SK-N-SH treated with all-trans-retinoic acid at 6 μM for 48 hours (cell line): ENCODE measurements around the gene ITIH6.
A peak's percentile ranks its signal among the peaks of the same experiment; 100 is the strongest.

Source experiments
- ATAC-seq: fragments of 200-7000 bp; cut with Tn5 transposase; 3 replicates; pipeline ENCODE4 v1.9.1; 2020; ENCODE audit warnings: mild to moderate bottlenecking, moderate library complexity
- ARNTL ChIP-seq: fragments of 450-650 bp; formaldehyde crosslinking; IDR thresholded peaks from 2 replicates; pipeline ENCODE4 v1.5.0; 2020; ENCODE audit warnings: low read depth, mild to moderate bottlenecking, moderate library complexity, borderline replicate concordance
- CREB5 ChIP-seq: fragments of 250-450 bp; sonication (Bioruptor Pico); IDR thresholded peaks from 2 replicates; pipeline ENCODE4 v1.5.1; 2020; ENCODE audit warnings: low read depth, mild to moderate bottlenecking, moderate library complexity
- CSDC2 ChIP-seq: fragments of 250-450 bp; sonication (Bioruptor Pico); IDR thresholded peaks from 2 replicates; pipeline ENCODE4 v1.5.0; 2020; ENCODE audit warnings: mild to moderate bottlenecking, moderate library complexity
- CSRNP3 ChIP-seq: fragments of 250-450 bp; sonication (Bioruptor Pico); IDR thresholded peaks from 2 replicates; pipeline ENCODE4 v1.5.1; 2021; ENCODE audit warnings: mild to moderate bottlenecking, moderate library complexity
- ESRRG ChIP-seq: fragments of 250-450 bp; sonication (Bioruptor Pico); IDR thresholded peaks from 2 replicates; pipeline ENCODE4 v1.6.1; 2021; ENCODE audit warnings: mild to moderate bottlenecking
- GLIS3 ChIP-seq: fragments of 250-450 bp; sonication (Bioruptor Pico); IDR thresholded peaks from 2 replicates; pipeline ENCODE4 v1.5.0; 2020; ENCODE audit warnings: mild to moderate bottlenecking, moderate library complexity
- OSR1 ChIP-seq: fragments of 250-450 bp; sonication (Bioruptor Pico); IDR thresholded peaks from 2 replicates; pipeline ENCODE4 v1.8.0; 2022; ENCODE audit warnings: moderate library complexity, mild to moderate bottlenecking, inconsistent platforms
- PATZ1 ChIP-seq: fragments of 250-450 bp; sonication (Bioruptor Pico); IDR thresholded peaks from 2 replicates; pipeline ENCODE4 v1.8.0; 2020; ENCODE audit warnings: mild to moderate bottlenecking, moderate library complexity, borderline replicate concordance
- POU6F1 ChIP-seq: fragments of 250-450 bp; sonication (Bioruptor Pico); IDR thresholded peaks from 2 replicates; pipeline ENCODE4 v1.8.0; 2021; ENCODE audit warnings: low read depth, mild to moderate bottlenecking, moderate library complexity, borderline replicate concordance
- PPARA ChIP-seq: fragments of 250-450 bp; sonication (Bioruptor Pico); IDR thresholded peaks from 2 replicates; pipeline ENCODE4 v1.5.0; 2020; ENCODE audit warnings: mild to moderate bottlenecking, borderline replicate concordance
- RARB ChIP-seq: fragments of 250-450 bp; sonication (Bioruptor Pico); IDR thresholded peaks from 2 replicates; pipeline ENCODE4 v1.8.0; 2021; ENCODE audit warnings: mild to moderate bottlenecking, moderate library complexity
- TCF4 ChIP-seq: fragments of 250-450 bp; sonication (Bioruptor Pico); IDR thresholded peaks from 2 replicates; pipeline ENCODE4 v1.8.0; 2021; ENCODE audit warnings: mild to moderate bottlenecking, moderate library complexity, borderline replicate concordance
- TOX ChIP-seq: fragments of 250-450 bp; sonication (Bioruptor Pico); IDR thresholded peaks from 2 replicates; pipeline ENCODE4 v1.8.0; 2021; ENCODE audit warnings: mild to moderate bottlenecking, moderate library complexity, borderline replicate concordance
- TSHZ2 ChIP-seq: fragments of 250-450 bp; sonication (Bioruptor Pico); IDR thresholded peaks from 2 replicates; pipeline ENCODE4 v1.5.0; 2020; ENCODE audit warnings: mild to moderate bottlenecking, moderate library complexity
- ZC3H10 ChIP-seq: fragments of 250-450 bp; sonication (Bioruptor Pico); IDR thresholded peaks from 2 replicates; pipeline ENCODE4 v1.5.1; 2021; ENCODE audit warnings: mild to moderate bottlenecking, moderate library complexity
- ZFP3 ChIP-seq: fragments of 250-450 bp; sonication (Bioruptor Pico); IDR thresholded peaks from 2 replicates; pipeline ENCODE4 v1.5.0; 2020; ENCODE audit warnings: mild to moderate bottlenecking, moderate library complexity
- ZFP30 ChIP-seq: fragments of 450-650 bp; formaldehyde crosslinking; IDR thresholded peaks from 2 replicates; pipeline ENCODE4 v1.5.0; 2022; ENCODE audit warnings: mild to moderate bottlenecking, moderate library complexity
- ZNF565 ChIP-seq: fragments of 450-650 bp; formaldehyde crosslinking; conservative IDR thresholded peaks from 2 replicates; pipeline ENCODE4 v1.5.0; 2020; ENCODE audit warnings: low read depth, mild to moderate bottlenecking, moderate library complexity
- ZNF8 ChIP-seq: fragments of 450-650 bp; formaldehyde crosslinking; IDR thresholded peaks from 2 replicates; pipeline ENCODE4 v1.5.0; 2020; ENCODE audit warnings: mild to moderate bottlenecking, moderate library complexity

Gene ITIH6

GRCh38 chrX:54776061-54776460 is 22.0 kb downstream of the ITIH6 start (continued):
- TF ChIP-seq PATZ1 (no peak), TCF4 (CRISPR knock-in tag) (no peak), CSRNP3 (CRISPR knock-in tag) (no peak), ZC3H10 (CRISPR knock-in tag) (no peak), TOX (CRISPR knock-in tag) (no peak)

- ATAC-seq, result peak; percentile 88
Measured at GRCh38 chrX:54774391-54775094, 23.5 kb downstream of the ITIH6 start.

GRCh38 chrX:54758114-54759055 is 39.7 kb downstream of the ITIH6 start:
- no peak for TF ChIP-seq PPARA (CRISPR knock-in tag)
- no peak for ATAC-seq

- TF ChIP-seq ZFP30, result no peak
- TF ChIP-seq CREB5 (CRISPR knock-in tag), result no peak
- no peak for TF ChIP-seq ARNTL
- no peak for TF ChIP-seq ESRRG (CRISPR knock-in tag)
- no peak for TF ChIP-seq RARB (CRISPR knock-in tag)
- TF ChIP-seq ZNF565 (CRISPR knock-in tag), result no peak
- no peak for TF ChIP-seq ZFP3 (CRISPR knock-in tag)
- TF ChIP-seq POU6F1, result no peak
- TF ChIP-seq GLIS3 (CRISPR knock-in tag), result no peak
- ATAC-seq, result no peak
Measured at GRCh38 chrX:54754854-54755253, 43.2 kb downstream of the ITIH6 start.

GRCh38 chrX:54748626-54749025 is 49.4 kb downstream of the ITIH6 start:
- no peak for ATAC-seq
- TF ChIP-seq GLIS3 (CRISPR knock-in tag) (no peak), ZNF8 (CRISPR knock-in tag) (no peak), TSHZ2 (CRISPR knock-in tag) (no peak), CSRNP3 (CRISPR knock-in tag) (no peak), TOX (CRISPR knock-in tag) (no peak), ZNF565 (CRISPR knock-in tag) (no peak), ZFP30 (no peak), OSR1 (no peak), ESRRG (CRISPR knock-in tag) (no peak), CSDC2 (CRISPR knock-in tag) (no peak), PATZ1 (no peak)
